ENCODE data around the gene PCDHA7.
A peak's percentile ranks its signal among the peaks of the same experiment; 100 is the strongest.

PCDHA7 gene

DNA sequence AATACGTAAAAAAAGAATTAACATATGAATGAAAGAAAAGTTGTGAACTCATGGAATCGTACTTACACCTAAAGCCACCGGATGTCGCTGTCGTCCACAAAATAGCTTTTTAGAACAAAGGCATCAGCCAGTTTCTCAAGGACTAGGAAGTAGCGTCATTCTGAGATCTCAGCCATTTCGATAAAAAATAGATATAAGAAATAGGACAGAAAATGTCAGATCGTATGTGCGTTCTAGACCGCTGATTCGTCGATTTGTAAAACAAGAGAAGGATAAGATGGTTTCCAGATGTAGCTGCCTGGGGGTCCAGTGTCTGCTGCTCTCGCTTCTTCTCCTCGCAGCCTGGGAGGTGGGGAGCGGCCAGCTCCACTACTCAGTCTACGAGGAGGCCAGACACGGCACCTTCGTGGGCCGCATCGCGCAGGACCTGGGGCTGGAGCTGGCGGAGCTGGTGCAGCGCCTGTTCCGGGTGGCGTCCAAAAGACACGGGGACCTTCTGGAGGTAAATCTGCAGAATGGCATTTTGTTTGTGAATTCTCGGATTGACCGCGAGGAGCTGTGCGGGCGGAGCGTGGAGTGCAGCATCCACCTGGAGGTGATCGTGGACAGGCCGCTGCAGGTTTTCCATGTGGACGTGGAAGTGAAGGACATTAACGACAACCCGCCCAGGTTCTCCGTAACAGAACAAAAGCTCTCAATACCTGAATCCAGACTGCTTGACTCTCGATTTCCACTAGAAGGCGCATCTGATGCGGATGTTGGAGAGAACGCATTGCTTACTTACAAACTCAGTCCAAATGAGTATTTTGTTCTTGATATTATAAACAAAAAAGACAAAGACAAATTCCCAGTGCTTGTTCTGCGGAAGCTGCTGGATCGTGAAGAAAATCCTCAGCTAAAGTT, 22.0 kb downstream of the PCDHA7 start, which contains the start of gene PCDHA10:
TSS of gene PCDHA10 (plus strand) at position 126 of the 903 bp plus-strand sequence. CDS start at position 278, 152 bp downstream.
- H3K27ac ChIP-seq: no peak within 1 kb of the TSS
- TF ChIP-seq CTCF (conservative IDR thresholded peaks at IDR 0.05) (peak; percentile 56), ZFX (IDR thresholded peaks at IDR 0.05) (no peak)

GRCh38 chr5:140857177-140857986, 23.3 kb downstream of the PCDHA7 start:
- H3K27ac ChIP-seq: no peak overlapping the region
- no peak for TF ChIP-seq ZFX (IDR thresholded peaks at IDR 0.05)
- TF ChIP-seq CTCF (conservative IDR thresholded peaks at IDR 0.05): no peak

DNA sequence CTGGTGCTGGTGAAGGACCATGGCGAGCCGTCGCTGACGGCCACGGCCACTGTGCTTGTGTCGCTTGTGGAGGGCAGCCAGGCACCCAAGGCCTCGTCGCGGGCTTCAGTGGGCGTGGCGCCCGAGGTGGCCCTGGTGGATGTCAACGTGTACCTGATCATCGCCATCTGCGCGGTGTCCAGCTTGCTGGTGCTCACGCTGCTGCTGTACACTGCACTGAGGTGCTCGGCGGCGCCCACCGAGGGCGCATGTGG, 23.8 kb downstream of the PCDHA7 start:
- TF ChIP-seq CTCF (conservative IDR thresholded peaks at IDR 0.05) (no peak), ZFX (IDR thresholded peaks at IDR 0.05) (no peak)
- no peak overlapping the region for H3K27ac ChIP-seq

DNA sequence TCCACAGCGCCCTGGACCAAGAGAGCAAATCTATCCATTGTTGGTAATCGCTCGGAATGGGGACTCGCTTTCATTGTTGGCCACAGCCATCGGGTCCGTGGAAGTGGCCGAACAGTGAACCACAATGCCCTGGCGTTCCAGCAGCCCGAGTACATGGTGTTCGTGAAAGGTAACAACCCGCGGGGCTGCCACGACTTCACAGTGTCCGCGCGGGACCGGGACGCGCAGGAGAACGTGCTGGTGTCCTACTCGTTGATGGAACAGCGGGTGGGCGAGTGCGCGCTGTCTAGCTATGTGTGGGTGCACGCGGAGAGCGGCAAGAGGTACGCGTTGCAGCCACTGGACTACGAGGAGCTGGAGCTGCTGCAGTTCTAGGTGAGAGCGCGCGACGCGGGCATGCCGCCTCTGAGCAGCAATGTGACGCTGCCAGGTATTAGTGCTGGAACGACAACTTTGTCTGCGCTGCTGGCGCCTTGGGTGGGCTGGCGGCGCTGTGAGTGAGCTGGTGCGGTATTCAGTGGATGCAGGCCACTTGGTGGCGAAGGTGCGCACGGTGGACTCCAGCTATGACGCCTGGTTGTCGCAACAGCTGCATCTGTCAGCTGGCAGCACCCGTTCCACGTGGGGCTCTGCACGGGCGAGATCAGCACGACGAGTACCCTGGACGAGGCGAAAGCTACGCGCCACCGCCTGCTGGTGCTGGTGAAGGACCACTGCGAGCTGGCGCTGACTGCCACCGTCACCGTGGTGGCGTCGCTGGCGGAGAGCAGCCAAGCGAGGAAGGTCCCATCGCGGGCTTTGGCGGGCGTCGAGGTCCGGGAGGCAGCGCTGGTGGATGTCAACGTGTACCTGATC, 28.6 kb downstream of the PCDHA7 start:
- no peak overlapping the region for H3K27ac ChIP-seq
- TF ChIP-seq ZFX (IDR thresholded peaks at IDR 0.05) (no peak), CTCF (conservative IDR thresholded peaks at IDR 0.05) (no peak)

DNA sequence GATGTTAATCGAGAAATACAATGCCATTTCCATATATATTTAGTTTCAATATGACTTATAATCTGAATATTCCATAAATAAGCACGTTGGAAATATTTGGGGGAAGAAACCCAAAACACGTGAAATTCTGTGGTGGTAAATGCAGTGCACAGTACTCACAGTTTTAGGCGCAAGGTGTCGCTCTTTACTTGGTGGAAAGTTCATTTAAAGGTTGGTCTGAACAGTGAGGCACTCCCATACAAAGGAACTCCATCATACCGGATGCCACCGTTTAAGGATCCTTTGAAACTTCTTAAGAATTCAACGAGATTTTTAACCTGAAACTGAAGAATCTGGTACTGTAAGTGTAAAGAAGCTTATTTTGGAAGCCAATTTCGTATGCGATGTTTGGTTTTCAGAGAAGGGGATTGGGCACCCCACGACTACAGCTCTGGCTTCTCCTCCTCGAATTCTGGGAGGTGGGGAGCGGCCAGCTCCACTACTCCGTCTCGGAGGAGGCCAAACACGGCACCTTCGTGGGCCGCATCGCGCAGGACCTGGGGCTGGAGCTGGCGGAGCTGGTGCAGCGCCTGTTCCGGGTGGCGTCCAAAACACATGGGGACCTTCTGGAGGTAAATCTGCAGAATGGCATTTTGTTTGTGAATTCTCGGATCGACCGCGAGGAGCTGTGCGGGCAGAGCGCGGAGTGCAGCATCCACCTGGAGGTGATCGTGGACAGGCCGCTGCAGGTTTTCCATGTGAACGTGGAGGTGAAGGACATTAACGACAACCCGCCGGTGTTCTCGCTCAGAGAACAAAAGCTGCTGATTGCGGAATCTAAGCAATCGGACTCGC, 34.9 kb downstream of the PCDHA7 start, which contains the start of gene PCDHA11:
TSS of gene PCDHA11 (plus strand) at position 237 of the 834 bp plus-strand sequence. CDS start at position 384, 147 bp downstream.
- TF ChIP-seq CTCF (conservative IDR thresholded peaks at IDR 0.05) (peak; percentile 73), ZFX (IDR thresholded peaks at IDR 0.05) (no peak)
- H3K27ac ChIP-seq: no peak within 1 kb of the TSS

DNA sequence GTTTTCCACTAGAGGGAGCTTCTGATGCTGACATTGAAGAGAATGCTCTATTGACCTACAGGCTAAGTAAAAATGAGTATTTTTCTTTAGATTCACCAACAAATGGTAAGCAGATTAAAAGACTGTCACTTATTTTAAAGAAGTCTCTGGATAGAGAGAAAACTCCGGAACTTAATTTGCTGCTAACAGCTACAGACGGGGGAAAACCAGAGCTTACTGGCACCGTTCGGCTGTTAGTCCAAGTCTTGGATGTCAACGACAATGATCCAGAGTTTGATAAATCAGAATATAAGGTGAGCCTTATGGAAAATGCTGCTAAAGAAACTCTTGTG, 35.5 kb downstream of the PCDHA7 start:
- no peak overlapping the region for H3K27ac ChIP-seq
- TF ChIP-seq ZFX (IDR thresholded peaks at IDR 0.05) (no peak), CTCF (conservative IDR thresholded peaks at IDR 0.05) (peak; percentile 33)
